Measurements from ENCODE around the gene PCA3.

GRCh38 chr9:76817489-76817888 lies 53.3 kb downstream of the PCA3 start:
- no peak for TF ChIP-seq POLR2A (conservative IDR thresholded peaks at IDR 0.05)
- no peak for TF ChIP-seq NFATC3 (IDR thresholded peaks at IDR 0.05)
- no peak for TF ChIP-seq E2F5 (CRISPR knock-in tag; IDR thresholded peaks at IDR 0.05)
- TF ChIP-seq ID3 (CRISPR knock-in tag; IDR thresholded peaks at IDR 0.05) = no peak
- no peak for TF ChIP-seq ID3 (tag; IDR thresholded peaks at IDR 0.05)
- no peak for TF ChIP-seq POLR2AphosphoS5 (IDR thresholded peaks at IDR 0.05; ENCODE audit: control insufficient read depth, insufficient read depth, low read depth, low read length)
- no peak for TF ChIP-seq BACH1 (tag; IDR thresholded peaks at IDR 0.05)
- no peak for TF ChIP-seq SMARCC2 (IDR thresholded peaks at IDR 0.05; ENCODE audit: low read depth)
- no peak for TF ChIP-seq TBP (optimal IDR thresholded peaks at IDR 0.05; ENCODE audit: low read depth, low read length)
- TF ChIP-seq MYC (IDR thresholded peaks at IDR 0.05; ENCODE audit: low read depth, low read length) = no peak
- TF ChIP-seq MYC (CRISPR knock-in tag; IDR thresholded peaks at IDR 0.05; ENCODE audit: borderline replicate concordance, low read depth) = no peak
- TF ChIP-seq FIP1L1 (IDR thresholded peaks at IDR 0.05; ENCODE audit: low read depth, low read length, poor library complexity, severe bottlenecking) = no peak
- no peak for TF ChIP-seq BHLHE40 (IDR thresholded peaks at IDR 0.05; ENCODE audit: low read length)
- no peak for TF ChIP-seq ZKSCAN3 (CRISPR knock-in tag; IDR thresholded peaks at IDR 0.05)
